Sigmoid colon (tissue), 4 donors: ENCODE measurements around the gene AGBL1.

Experiments used
- POLR2A ChIP-seq, 2 donors: fragments of 450-650 bp; IDR thresholded peaks; one replicate each; pipeline ENCODE4 v1.6.1; 2016; ENCODE audit warnings: antibody characterized with exemption in 2 of 2, mild to moderate bottlenecking in 2 of 2, moderate library complexity in 2 of 2
- POLR2AphosphoS5 ChIP-seq, 4 donors: sonication (generic); formaldehyde crosslinking; IDR thresholded peaks; one replicate each; pipeline ENCODE4 v1.6.1; 2017; ENCODE audit warnings: antibody characterized with exemption in 4 of 4
- TF ChIP-seq, protein P1 (sequence below), 4 experiments: fragments of 450-650 bp in 3 of 4; fragments of 200-600 bp in 1 of 4; IDR thresholded peaks; one replicate each; pipeline ENCODE4 v1.5.1; 2016 to 2019; ENCODE audit warnings: antibody characterized with exemption in 4 of 4, mild to moderate bottlenecking in 3 of 4, moderate library complexity in 2 of 4

DNA sequence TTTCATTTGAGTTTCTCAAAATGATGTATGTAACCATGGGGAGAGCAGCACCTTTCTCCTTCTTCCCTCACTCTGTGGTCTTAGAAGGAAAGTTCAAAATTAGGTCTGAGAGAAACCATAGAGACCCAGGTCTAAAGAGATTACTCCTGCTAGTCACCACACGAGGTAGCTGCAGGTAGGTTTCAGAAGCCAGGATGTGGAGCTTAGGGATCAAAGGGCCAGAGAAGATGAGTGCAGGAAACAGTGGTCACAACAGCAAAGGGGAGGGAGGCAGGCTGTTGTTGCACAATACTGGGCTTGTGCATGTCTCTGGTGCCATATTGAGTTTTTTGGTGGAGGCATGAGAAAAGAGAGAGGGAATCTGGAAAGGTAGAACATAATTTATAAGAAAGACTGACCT lies 583.6 kb downstream of the AGBL1 start:
- TF ChIP-seq, protein P1, sequence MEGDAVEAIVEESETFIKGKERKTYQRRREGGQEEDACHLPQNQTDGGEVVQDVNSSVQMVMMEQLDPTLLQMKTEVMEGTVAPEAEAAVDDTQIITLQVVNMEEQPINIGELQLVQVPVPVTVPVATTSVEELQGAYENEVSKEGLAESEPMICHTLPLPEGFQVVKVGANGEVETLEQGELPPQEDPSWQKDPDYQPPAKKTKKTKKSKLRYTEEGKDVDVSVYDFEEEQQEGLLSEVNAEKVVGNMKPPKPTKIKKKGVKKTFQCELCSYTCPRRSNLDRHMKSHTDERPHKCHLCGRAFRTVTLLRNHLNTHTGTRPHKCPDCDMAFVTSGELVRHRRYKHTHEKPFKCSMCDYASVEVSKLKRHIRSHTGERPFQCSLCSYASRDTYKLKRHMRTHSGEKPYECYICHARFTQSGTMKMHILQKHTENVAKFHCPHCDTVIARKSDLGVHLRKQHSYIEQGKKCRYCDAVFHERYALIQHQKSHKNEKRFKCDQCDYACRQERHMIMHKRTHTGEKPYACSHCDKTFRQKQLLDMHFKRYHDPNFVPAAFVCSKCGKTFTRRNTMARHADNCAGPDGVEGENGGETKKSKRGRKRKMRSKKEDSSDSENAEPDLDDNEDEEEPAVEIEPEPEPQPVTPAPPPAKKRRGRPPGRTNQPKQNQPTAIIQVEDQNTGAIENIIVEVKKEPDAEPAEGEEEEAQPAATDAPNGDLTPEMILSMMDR (IDR thresholded peaks at IDR 0.05): no peak
- TF ChIP-seq POLR2A (IDR thresholded peaks at IDR 0.05) (no peak), POLR2AphosphoS5 (IDR thresholded peaks at IDR 0.05) (no peak)
